Keratinocyte (primary cell): Measurements from ENCODE around the gene ZFP64. TPM values are rescaled to one million over a fixed set of nuclear protein-coding genes. Genes with fewer than 3 reads are reported as not detected.
"Not testable (repeated sequence)": the region's sequence is repeated elsewhere in the genome, so short reads cannot be mapped to it uniquely, and the experiment has no call there.

Source experiments
- DNase-seq: peaks from one replicate; pipeline ENCODE4 v3.0.0-alpha.2; 2011; ENCODE audit warnings: low read depth, missing footprints, low spot score
- FAIRE-seq: peaks from 2 replicates; lab custom pipeline; 2011; peaks lifted over from hg19 to GRCh38; lab: Jason Lieb, UNC
- H2AFZ ChIP-seq: 2 replicates; pipeline ENCODE4 v1.6.0; 2012; ENCODE audit warnings: low read length, control low read depth, inconsistent platforms; ENCODE audit not compliant: control insufficient read depth
- H3K27ac ChIP-seq: 2 replicates; pipeline ENCODE4 v1.5.1; 2011; ENCODE audit warnings: low read length; ENCODE audit not compliant: control insufficient read depth, insufficient read depth
- H3K27me3 ChIP-seq: 3 replicates; pipeline ENCODE4 v1.6.0; 2011; ENCODE audit warnings: low read length; ENCODE audit not compliant: control insufficient read depth, insufficient read depth; ENCODE audit errors: extremely low read depth
- H3K36me3 ChIP-seq, 2 experiments: 2 replicates in 1 of 2; 3 replicates in 1 of 2; pipeline ENCODE4 v1.5.1; 2011; ENCODE audit warnings: low read length in 2 of 2, mild to moderate bottlenecking in 1 of 2; ENCODE audit not compliant: control insufficient read depth in 2 of 2, insufficient read depth in 2 of 2; ENCODE audit errors: extremely low read depth in 1 of 2
- H3K4me1 ChIP-seq: 3 replicates; pipeline ENCODE4 v1.5.1; 2011; ENCODE audit warnings: low read length; ENCODE audit not compliant: control insufficient read depth, insufficient read depth; ENCODE audit errors: extremely low read depth
- H3K4me2 ChIP-seq: 3 replicates; pipeline ENCODE4 v1.6.0; 2011; ENCODE audit warnings: low read depth, low read length; ENCODE audit not compliant: control insufficient read depth, insufficient read depth; ENCODE audit errors: extremely low read depth
- H3K4me3 ChIP-seq, 3 experiments: fragments of 200-600 bp in 1 of 3; sonication (generic) in 1 of 3; 2 replicates in 2 of 3; 3 replicates in 1 of 3; pipeline ENCODE4 v1.5.1; 2011 to 2016; ENCODE audit warnings: low read length in 3 of 3, mild to moderate bottlenecking in 3 of 3, control low read depth in 2 of 3, inconsistent platforms in 1 of 3, low read depth in 1 of 3, mixed read lengths in 1 of 3, mixed run types in 1 of 3, moderate library complexity in 1 of 3; ENCODE audit not compliant: control insufficient read depth in 2 of 3, insufficient read depth in 2 of 3; ENCODE audit errors: extremely low read depth in 1 of 3
- H3K79me2 ChIP-seq: 2 replicates; pipeline ENCODE4 v1.6.0; 2012; ENCODE audit warnings: low read length; ENCODE audit not compliant: control insufficient read depth, insufficient read depth
- H3K9ac ChIP-seq: 3 replicates; pipeline ENCODE4 v1.6.0; 2011; ENCODE audit warnings: low read length; ENCODE audit not compliant: control insufficient read depth, insufficient read depth; ENCODE audit errors: extremely low read depth
- H3K9me1 ChIP-seq: 3 replicates; pipeline ENCODE4 v1.6.0; 2011; ENCODE audit warnings: low read length; ENCODE audit not compliant: control insufficient read depth, insufficient read depth; ENCODE audit errors: extremely low read depth
- H3K9me3 ChIP-seq: 2 replicates; pipeline ENCODE4 v1.5.1; 2012; ENCODE audit warnings: low read depth, low read length; ENCODE audit not compliant: control insufficient read depth
- H4K20me1 ChIP-seq: 3 replicates; pipeline ENCODE4 v1.6.0; 2011; ENCODE audit warnings: low read length; ENCODE audit not compliant: control insufficient read depth, insufficient read depth; ENCODE audit errors: extremely low read depth
- EZH2 ChIP-seq: IDR thresholded peaks from one replicate; pipeline ENCODE4 v1.6.1; 2012; ENCODE audit warnings: inconsistent platforms, mild to moderate bottlenecking, low read length, moderate library complexity
- dilution Hi-C: fragments of 300-500 bp; cut with MboI; formaldehyde crosslinking; loops from one replicate; pipeline ENCODE4 v1.7.0; 2020; ENCODE audit warnings: low sequenced_read_pairs; ENCODE audit not compliant: extremely low pct_ligation_motif_present
- polyA plus RNA-seq, 5 experiments: library from polyadenylated mRNA; depleted of rRNA in 3 of 5; stranded (reverse) in 3 of 5; stranded (forward) in 1 of 5; unstranded in 1 of 5; fragments of >200 nt; gene quantifications; 1 replicate in 1 of 5; 2 replicates in 3 of 5; 3 replicates in 1 of 5; pipeline versions ENCODE4 v1.2.1 to v1.2.3, GENCODE V29; 2011 to 2012; ENCODE audit warnings: missing spikeins in 2 of 5, low read depth in 1 of 5, low replicate concordance in 1 of 5
- TF ChIP-seq, protein P1 (sequence below), 3 experiments: IDR thresholded peaks in 1 of 3; conservative IDR thresholded peaks in 1 of 3; optimal IDR thresholded peaks in 1 of 3; 2 replicates in 2 of 3; 3 replicates in 1 of 3; pipeline versions ENCODE3 to v1.5.1; 2011; ENCODE audit warnings: low read length in 3 of 3, mild to moderate bottlenecking in 3 of 3, moderate library complexity in 2 of 3, control low read depth in 1 of 3, inconsistent platforms in 1 of 3; ENCODE audit not compliant: insufficient read depth in 2 of 3; ENCODE audit errors: extremely low read depth in 1 of 3

Gene ZFP64
- polyA plus RNA-seq, 1 donor (not counting 4 experiments of a cell fraction or from before 2014, with no cell fraction given) = 27.9 TPM

DNA sequence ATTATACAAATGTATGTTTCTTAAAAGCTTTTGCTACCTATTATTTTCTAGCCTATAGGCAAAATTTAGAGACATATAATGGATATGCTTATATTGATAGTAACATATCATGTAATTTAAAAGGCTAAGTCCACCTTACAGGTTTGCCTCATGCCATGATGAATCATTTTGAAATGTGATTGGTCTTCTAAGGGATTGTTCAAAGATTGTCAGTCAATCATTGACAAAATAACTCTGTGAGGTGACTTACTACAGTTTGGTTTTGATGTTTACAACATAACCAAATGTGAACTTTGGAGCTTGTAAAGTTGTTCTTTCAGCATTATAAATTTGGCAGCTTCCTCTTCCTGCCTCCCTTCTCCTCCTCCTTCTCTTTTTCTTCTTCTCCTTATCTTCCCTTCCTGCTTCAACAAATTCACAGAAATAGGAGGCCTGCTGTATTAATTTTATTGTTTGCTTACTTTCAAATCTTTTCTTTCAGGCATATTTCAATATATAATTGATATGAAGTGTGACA, 39.7 kb upstream of the ZFP64 start:
- Histone ChIP-seq H4K20me1 (no peaks in the 10 kb centered on the region), H3K27ac (no peak overlapping the region), H3K9me1 (no peaks in the 10 kb centered on the region), H3K36me3 (no peaks in the 10 kb centered on the region), H3K4me1 (no peaks in the 10 kb centered on the region), H3K79me2 (no peaks in the 10 kb centered on the region), H2AFZ (no peak overlapping the region), H3K9ac (no peak overlapping the region), H3K4me2 (no peak overlapping the region), H3K27me3 (peaks cover 2% of the 10 kb centered on the region), H3K9me3 (no peaks in the 10 kb centered on the region), H3K4me3 (no peak overlapping the region)
- dilution Hi-C loops = no loop called here
- no peak for TF ChIP-seq EZH2
- TF ChIP-seq, protein P1, sequence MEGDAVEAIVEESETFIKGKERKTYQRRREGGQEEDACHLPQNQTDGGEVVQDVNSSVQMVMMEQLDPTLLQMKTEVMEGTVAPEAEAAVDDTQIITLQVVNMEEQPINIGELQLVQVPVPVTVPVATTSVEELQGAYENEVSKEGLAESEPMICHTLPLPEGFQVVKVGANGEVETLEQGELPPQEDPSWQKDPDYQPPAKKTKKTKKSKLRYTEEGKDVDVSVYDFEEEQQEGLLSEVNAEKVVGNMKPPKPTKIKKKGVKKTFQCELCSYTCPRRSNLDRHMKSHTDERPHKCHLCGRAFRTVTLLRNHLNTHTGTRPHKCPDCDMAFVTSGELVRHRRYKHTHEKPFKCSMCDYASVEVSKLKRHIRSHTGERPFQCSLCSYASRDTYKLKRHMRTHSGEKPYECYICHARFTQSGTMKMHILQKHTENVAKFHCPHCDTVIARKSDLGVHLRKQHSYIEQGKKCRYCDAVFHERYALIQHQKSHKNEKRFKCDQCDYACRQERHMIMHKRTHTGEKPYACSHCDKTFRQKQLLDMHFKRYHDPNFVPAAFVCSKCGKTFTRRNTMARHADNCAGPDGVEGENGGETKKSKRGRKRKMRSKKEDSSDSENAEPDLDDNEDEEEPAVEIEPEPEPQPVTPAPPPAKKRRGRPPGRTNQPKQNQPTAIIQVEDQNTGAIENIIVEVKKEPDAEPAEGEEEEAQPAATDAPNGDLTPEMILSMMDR (optimal IDR thresholded peaks at IDR 0.05 in 1 of 3, IDR thresholded peaks at IDR 0.05 in 1 of 3, conservative IDR thresholded peaks at IDR 0.05 in 1 of 3; ENCODE audit: extremely low read depth in 1 of 3, insufficient read depth in 2 of 3, low read length in 3 of 3) = no peak
- DNase-seq (no peak), FAIRE-seq (no peak)

DNA sequence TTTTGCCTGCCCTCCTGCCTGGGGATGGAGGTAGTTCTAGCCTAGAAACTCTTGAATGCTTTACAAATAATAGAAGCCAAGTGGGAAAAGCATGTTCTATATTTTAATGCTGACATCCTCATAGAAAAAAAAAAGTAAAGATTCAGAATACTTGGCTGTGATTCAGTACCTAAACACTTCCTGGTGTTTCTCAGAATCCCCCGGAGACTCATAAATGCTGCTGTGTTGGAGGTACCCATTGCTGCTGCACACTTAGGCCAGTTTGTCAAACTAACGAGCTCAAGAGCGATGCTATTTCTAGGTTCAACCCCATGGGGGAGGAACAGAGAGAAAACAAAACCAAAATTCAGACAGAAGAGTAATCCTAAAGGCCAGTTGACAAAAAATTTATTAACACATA, 38.8 kb upstream of the ZFP64 start:
- Histone ChIP-seq H3K9me3 (no peaks in the 10 kb centered on the region), H3K27me3 (peaks cover 3% of the 10 kb centered on the region), H3K27ac (no peak overlapping the region)

DNA sequence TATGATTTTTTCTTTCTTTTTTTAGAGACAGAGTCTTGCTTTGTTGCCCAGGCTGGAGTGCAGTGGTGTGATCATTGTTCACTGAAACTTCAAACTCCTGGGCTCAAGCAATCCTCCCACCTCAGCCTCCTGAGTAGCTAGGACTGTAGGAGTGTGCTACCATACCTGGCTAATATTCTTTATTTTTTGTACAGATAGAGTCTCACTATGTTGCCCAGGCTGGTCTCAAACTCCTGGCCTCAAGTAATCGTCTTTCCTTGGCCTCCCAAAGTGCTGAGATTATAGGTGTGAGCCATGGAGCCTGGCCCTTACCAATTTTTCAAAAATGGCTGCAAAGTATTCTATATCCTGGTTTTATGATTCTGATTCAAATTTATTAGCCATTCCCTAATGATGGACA, 37.8 kb upstream of the ZFP64 start:
- H4K20me1 ChIP-seq, H3K4me3 ChIP-seq, FAIRE-seq, H3K9me3 ChIP-seq, H3K9me1 ChIP-seq, H3K27ac ChIP-seq, DNase-seq, H2AFZ ChIP-seq, H3K36me3 ChIP-seq, H3K4me2 ChIP-seq, H3K4me1 ChIP-seq, dilution Hi-C loops, H3K27me3 ChIP-seq, H3K79me2 ChIP-seq, H3K9ac ChIP-seq: not testable (repeated sequence)

More for the DNA sequence above, 38.8 kb upstream of the ZFP64 start:
- Histone ChIP-seq H3K36me3 (no peaks in the 10 kb centered on the region), H3K4me3 (no peak overlapping the region), H2AFZ (no peak overlapping the region), H3K9me1 (no peaks in the 10 kb centered on the region), H3K4me2 (no peak overlapping the region), H4K20me1 (no peaks in the 10 kb centered on the region), H3K79me2 (no peaks in the 10 kb centered on the region), H3K4me1 (no peaks in the 10 kb centered on the region), H3K9ac (no peak overlapping the region)
- no peak for FAIRE-seq
- no peak for DNase-seq
- dilution Hi-C loops = no loop called here
- TF ChIP-seq, protein P1 (optimal IDR thresholded peaks at IDR 0.05 in 1 of 3, IDR thresholded peaks at IDR 0.05 in 1 of 3, conservative IDR thresholded peaks at IDR 0.05 in 1 of 3; ENCODE audit: extremely low read depth in 1 of 3, insufficient read depth in 2 of 3, low read length in 3 of 3) = no peak
- TF ChIP-seq EZH2 = no peak
